ENCODE measurements around the gene SMPD2.

Gene SMPD2

DNA sequence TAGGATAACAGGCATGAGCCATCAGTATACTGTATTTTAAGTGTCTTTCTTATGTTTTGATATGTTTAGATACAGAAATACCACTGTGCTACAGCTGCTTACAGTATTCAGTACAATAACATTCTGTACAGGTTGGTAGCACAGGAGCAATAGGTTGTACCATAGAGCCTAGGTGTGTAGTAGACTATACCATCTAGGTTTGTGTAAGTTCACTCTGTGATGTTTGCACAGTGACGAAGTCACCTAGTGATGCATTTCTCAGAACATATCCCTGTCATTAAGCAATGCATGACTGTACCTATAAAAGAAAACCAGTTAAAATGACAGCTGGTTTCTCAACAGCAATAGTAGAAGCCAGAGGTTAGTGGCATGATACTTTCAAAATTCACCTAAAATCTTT, 45.5 kb downstream of the SMPD2 start:
- no peak for DNase-seq

- DNase-seq, result no peak
Measured at GRCh38 chr6:109488001-109488400, 47.5 kb downstream of the SMPD2 start.

DNA sequence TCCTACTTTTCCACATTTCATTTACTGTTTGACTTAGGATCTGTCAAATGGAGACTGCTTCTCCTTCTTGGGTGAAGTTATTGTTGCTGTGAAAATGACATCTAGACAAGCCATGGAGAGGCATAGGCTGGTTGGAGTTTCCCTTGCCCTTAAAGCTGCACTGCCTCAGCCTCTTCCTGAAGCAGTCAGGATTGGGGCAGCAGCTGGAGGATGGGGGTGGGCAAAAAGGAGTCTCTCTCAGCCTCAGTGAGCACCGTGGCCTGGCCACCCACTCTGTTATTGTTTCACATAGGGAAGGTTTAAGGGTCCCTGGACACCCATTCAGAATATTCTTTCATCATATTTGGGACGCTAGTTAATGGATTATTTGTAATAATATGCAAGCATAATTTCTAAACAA, 50.2 kb downstream of the SMPD2 start:
- no peak for DNase-seq

DNA sequence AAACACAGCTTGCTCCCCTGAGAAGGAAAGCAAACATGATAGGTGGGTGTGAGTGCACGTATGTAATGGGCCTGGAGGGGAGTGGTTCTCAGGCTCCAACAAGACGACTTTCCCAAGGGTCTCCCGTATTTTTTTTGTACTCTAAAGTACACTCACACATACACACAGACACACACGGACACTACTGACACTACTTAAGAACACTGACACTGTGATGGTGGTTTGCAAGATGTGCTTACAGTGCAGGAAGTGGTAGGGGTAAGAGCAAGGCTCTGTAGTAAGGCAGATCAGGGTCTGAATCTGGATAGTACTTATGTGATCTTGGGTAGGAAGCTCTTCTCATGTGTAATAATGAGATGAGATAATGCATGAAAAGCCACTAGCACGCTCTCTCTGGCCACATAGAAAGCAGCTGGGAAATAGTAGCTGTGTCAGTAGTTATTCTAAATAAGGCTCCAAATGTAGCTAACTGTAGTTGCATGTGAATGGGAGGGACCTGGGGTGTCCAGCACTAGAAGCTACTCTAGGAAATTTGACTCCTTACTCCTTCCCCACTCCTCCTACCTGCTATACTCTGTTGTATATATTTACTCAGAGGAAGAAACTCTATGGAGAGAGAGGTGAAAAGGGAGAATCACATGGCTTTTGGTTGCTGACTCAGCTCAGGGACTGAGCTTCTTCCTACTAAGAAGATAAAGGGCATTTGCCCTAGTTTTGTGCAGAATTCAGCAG, 50.8 kb downstream of the SMPD2 start:
- no peak for DNase-seq

Data from bone marrow (tissue), 2 donors.